Measurements from ENCODE around the gene VEGFC.

- TF ChIP-seq, protein P1, sequence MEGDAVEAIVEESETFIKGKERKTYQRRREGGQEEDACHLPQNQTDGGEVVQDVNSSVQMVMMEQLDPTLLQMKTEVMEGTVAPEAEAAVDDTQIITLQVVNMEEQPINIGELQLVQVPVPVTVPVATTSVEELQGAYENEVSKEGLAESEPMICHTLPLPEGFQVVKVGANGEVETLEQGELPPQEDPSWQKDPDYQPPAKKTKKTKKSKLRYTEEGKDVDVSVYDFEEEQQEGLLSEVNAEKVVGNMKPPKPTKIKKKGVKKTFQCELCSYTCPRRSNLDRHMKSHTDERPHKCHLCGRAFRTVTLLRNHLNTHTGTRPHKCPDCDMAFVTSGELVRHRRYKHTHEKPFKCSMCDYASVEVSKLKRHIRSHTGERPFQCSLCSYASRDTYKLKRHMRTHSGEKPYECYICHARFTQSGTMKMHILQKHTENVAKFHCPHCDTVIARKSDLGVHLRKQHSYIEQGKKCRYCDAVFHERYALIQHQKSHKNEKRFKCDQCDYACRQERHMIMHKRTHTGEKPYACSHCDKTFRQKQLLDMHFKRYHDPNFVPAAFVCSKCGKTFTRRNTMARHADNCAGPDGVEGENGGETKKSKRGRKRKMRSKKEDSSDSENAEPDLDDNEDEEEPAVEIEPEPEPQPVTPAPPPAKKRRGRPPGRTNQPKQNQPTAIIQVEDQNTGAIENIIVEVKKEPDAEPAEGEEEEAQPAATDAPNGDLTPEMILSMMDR (optimal IDR thresholded peaks at IDR 0.05 in 1 of 3, IDR thresholded peaks at IDR 0.05 in 1 of 3, conservative IDR thresholded peaks at IDR 0.05 in 1 of 3; ENCODE audit: extremely low read depth in 1 of 3, insufficient read depth in 2 of 3, low read length in 3 of 3): no peak
- TF ChIP-seq EZH2 (IDR thresholded peaks at IDR 0.05; ENCODE audit: low read length): no peak
Measured at GRCh38 chr4:176838601-176839433, 46.1 kb upstream of the VEGFC start.

All from keratinocyte (primary cell).